ENCODE measurements around the gene CD1B. TPM values are rescaled to one million over a fixed set of nuclear protein-coding genes. Genes with fewer than 3 reads are reported as not detected.
"Not testable (repeated sequence)": the region's sequence is repeated elsewhere in the genome, so short reads cannot be mapped to it uniquely, and the experiment has no call there.

The CD1B gene
- not detected for total RNA-seq
- 0.25 TPM for total RNA-seq (2013)

DNA sequence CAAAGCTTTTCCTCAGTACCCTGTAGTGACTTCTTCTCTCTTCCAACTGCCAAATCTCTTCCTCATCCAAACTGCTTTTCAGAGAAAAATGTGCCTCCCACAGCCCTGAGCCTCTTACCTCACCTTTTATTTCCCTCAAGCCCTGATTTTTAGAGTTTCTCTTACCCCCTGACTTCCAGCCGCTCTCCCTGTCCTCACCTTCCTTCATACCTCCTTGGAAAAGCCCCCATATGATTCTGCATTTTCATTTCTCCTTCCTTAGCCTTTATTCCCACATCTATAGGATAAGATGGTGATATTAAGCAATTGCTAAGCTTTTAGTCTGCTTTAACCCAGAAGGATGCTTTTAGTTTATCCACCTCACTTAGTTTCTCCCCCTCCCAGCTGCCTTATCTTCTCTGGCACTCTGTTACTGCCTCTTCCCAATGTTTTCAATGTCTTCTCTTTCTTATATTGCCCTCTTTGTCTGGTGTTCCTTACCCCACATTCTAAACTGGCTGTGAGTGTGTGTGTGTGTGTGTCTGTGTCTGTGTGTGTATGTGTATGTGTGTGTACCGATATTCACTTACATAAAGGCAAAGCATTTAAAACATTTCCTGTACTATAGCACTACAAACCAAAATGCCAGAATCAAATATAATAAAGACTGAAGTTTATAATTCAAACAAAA, at the start of gene CD1B:
Gene CD1B (minus strand): TSS at position 51 of the 670 bp plus-strand sequence. CDS start 108 bp downstream, outside the sequence.
- TF ChIP-seq, protein P1, sequence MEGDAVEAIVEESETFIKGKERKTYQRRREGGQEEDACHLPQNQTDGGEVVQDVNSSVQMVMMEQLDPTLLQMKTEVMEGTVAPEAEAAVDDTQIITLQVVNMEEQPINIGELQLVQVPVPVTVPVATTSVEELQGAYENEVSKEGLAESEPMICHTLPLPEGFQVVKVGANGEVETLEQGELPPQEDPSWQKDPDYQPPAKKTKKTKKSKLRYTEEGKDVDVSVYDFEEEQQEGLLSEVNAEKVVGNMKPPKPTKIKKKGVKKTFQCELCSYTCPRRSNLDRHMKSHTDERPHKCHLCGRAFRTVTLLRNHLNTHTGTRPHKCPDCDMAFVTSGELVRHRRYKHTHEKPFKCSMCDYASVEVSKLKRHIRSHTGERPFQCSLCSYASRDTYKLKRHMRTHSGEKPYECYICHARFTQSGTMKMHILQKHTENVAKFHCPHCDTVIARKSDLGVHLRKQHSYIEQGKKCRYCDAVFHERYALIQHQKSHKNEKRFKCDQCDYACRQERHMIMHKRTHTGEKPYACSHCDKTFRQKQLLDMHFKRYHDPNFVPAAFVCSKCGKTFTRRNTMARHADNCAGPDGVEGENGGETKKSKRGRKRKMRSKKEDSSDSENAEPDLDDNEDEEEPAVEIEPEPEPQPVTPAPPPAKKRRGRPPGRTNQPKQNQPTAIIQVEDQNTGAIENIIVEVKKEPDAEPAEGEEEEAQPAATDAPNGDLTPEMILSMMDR (IDR thresholded peaks at IDR 0.05), result no peak
- intact Hi-C loops (cut with micrococcal nuclease), result loop anchor here (2.0 kb wide), 1 partner anchor 127 kb away; no protein-coding TSS in a partner anchor
- 93% methylated on average over 1 of the region's 2 CpGs for WGBS (ENCODE audit: insufficient coverage)
- ATAC-seq, result no peak
- Mint-ChIP-seq H3K4me1 (peaks cover 13 to 15% of the 10 kb centered on the region in 2 donors), H3K27ac (no peak within 1 kb of the TSS), H3K27me3 (ENCODE audit: low read depth in 2 of 2) (no peaks in the 10 kb centered on the region), H3K4me3 (no peak within 1 kb of the TSS), H3K36me3 (no peaks in the 10 kb centered on the region), H3K9me3 (no peaks in the 10 kb centered on the region)
- Histone ChIP-seq H3K27me3 (ENCODE audit: control insufficient read depth, insufficient read depth, low read length) (no peaks in the 10 kb centered on the region), H3K4me1 (ENCODE audit: control insufficient read depth, insufficient read depth, low read length) (no peaks in the 10 kb centered on the region), H3K4me3 (ENCODE audit: low read length) (no peak within 1 kb of the TSS), H3K36me3 (ENCODE audit: control insufficient read depth, insufficient read depth, low read length) (no peaks in the 10 kb centered on the region), H3K9me3 (ENCODE audit: control insufficient read depth, insufficient read depth, low read length) (no peaks in the 10 kb centered on the region), H3K27ac (ENCODE audit: low read length) (no peak within 1 kb of the TSS)
- no peak for DNase-seq

DNA sequence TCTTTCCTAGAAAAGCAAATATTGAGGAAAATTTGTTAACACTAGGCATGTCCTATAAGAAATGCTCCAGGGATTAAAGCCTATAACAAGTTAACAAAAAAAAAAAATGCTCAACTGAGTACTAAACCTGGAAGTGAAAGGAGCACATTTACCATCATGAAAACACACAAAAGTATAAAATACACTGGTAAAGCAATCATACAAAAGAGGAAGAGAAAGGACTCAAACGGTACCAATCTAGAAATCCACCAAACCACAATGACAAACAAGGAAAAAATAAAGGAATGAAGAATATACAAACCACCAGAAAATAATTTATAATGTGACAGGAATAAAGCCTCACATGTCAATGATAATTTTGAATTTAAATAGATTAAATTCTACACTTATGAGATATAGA, 43.5 kb upstream of the CD1B start:
- H3K9me3 Mint-ChIP-seq, result peaks cover 8 to 10% of the 10 kb centered on the region in 2 donors
- H3K27me3 Mint-ChIP-seq (ENCODE audit: low read depth in 2 of 2), result peaks cover 37 to 75% of the 10 kb centered on the region in 2 donors
- H3K4me3 Mint-ChIP-seq, result no peak overlapping the region
- Histone ChIP-seq H3K27me3 (ENCODE audit: control insufficient read depth, insufficient read depth, low read length) (peaks cover 30% of the 10 kb centered on the region), H3K27ac (ENCODE audit: low read length) (no peak overlapping the region), H3K4me1 (ENCODE audit: control insufficient read depth, insufficient read depth, low read length) (no peaks in the 10 kb centered on the region), H3K9me3 (ENCODE audit: control insufficient read depth, insufficient read depth, low read length) (peaks cover 17% of the 10 kb centered on the region), H3K4me3 (ENCODE audit: low read length) (no peak overlapping the region), H3K36me3 (ENCODE audit: control insufficient read depth, insufficient read depth, low read length) (no peaks in the 10 kb centered on the region)
- DNase-seq, result no peak
- WGBS (ENCODE audit: insufficient coverage), result no CpG with 5 or more reads among the region's 1 CpG
- no peak for ATAC-seq
- intact Hi-C loops (cut with micrococcal nuclease), result no loop called here
- peaks cover 20% of the 10 kb centered on the region for H3K36me3 Mint-ChIP-seq
- no peaks in the 10 kb centered on the region for H3K4me1 Mint-ChIP-seq
- no peak overlapping the region for H3K27ac Mint-ChIP-seq
- TF ChIP-seq, protein P1 (IDR thresholded peaks at IDR 0.05), result no peak

DNA sequence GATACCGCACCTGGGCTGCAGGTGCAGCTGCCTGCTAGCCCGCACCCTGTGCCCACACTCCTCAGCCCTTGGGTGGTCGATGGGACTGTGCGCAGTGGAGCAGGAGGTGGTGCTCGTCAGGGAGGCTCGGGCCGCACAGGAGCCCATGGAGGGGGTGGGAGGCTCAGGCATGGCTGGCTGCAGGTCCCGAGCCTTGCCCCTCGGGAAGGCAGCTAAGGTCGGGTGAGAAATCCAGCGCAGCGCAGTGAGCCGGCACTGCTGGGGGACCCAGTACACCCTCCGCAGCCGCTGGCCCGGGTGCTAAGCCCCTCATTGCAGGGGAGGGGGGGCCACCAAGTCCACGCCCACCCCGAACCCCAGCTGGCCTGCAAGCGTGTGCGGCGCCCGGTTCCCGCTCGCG, 42.8 kb upstream of the CD1B start:
- H3K9me3 Mint-ChIP-seq; H3K4me3 Mint-ChIP-seq; H3K27ac Mint-ChIP-seq; DNase-seq; H3K4me1 ChIP-seq (ENCODE audit: control insufficient read depth, insufficient read depth, low read length); H3K4me3 ChIP-seq (ENCODE audit: low read length); ATAC-seq; H3K36me3 ChIP-seq (ENCODE audit: control insufficient read depth, insufficient read depth, low read length); H3K27ac ChIP-seq (ENCODE audit: low read length); intact Hi-C loops (cut with micrococcal nuclease); H3K4me1 Mint-ChIP-seq: not testable (repeated sequence)
- H3K36me3 Mint-ChIP-seq, result peaks cover 20% of the 10 kb centered on the region
- H3K27me3 Mint-ChIP-seq (ENCODE audit: low read depth in 2 of 2), result peaks cover 43 to 81% of the 10 kb centered on the region in 2 donors
- peaks cover 34% of the 10 kb centered on the region for H3K27me3 ChIP-seq (ENCODE audit: control insufficient read depth, insufficient read depth, low read length)
- 94% methylated on average over 25 of the region's 25 CpGs for WGBS (ENCODE audit: insufficient coverage)
- peaks cover 17% of the 10 kb centered on the region for H3K9me3 ChIP-seq (ENCODE audit: control insufficient read depth, insufficient read depth, low read length)

DNA sequence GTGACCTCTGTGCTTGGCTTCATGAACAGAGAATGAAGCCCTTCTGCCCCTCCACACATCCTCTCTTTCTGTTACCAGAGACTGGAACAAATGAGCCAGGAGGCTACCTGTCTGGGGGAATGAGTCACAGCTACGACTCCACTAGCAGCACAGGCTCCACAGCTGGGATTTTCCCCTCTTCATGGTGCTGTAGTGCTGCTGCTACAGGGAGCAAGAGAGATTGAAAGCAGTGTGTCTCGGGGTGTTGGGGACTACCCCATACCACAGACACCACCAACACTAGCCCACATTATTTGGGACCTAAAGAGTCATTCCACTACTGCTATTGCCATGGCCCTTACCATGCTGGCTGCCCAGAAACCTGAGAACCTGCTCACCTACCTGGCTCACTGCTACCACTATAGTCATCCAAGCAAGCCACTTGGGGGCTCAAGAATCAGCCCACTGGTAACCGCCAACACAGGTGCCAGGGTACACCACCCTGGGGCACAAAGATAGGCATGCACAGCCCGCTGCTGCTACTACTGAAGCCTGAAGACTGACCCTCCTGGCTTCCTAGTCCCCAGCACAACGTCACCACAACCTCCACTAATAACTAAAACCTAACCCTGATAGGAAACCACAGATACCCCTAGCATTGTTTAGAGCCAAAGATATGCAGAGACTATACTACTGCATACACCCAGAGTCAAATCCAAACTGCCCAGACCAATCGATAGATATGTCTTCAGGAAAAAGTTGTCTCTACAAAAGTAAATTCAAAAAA, 40.0 kb upstream of the CD1B start:
- peaks cover 14% of the 10 kb centered on the region for H3K36me3 Mint-ChIP-seq
- H3K4me3 Mint-ChIP-seq, result no peak overlapping the region
- 70% methylated on average over 6 of the region's 6 CpGs for WGBS (ENCODE audit: insufficient coverage)
- Histone ChIP-seq H3K4me1 (ENCODE audit: control insufficient read depth, insufficient read depth, low read length) (peaks cover 3% of the 10 kb centered on the region), H3K27me3 (ENCODE audit: control insufficient read depth, insufficient read depth, low read length) (peaks cover 39% of the 10 kb centered on the region), H3K36me3 (ENCODE audit: control insufficient read depth, insufficient read depth, low read length) (no peaks in the 10 kb centered on the region), H3K27ac (ENCODE audit: low read length) (no peak overlapping the region), H3K4me3 (ENCODE audit: low read length) (no peak overlapping the region), H3K9me3 (ENCODE audit: control insufficient read depth, insufficient read depth, low read length) (peaks cover 17% of the 10 kb centered on the region)
- intact Hi-C loops (cut with micrococcal nuclease), result no loop called here
- ATAC-seq, result peak in 2 of 3 donors; percentile 10 to 55
- DNase-seq, result no peak
- H3K9me3 Mint-ChIP-seq, result peaks cover 8 to 10% of the 10 kb centered on the region in 2 donors
- peaks cover 8 to 9% of the 10 kb centered on the region in 2 donors for H3K4me1 Mint-ChIP-seq
- H3K27me3 Mint-ChIP-seq (ENCODE audit: low read depth in 2 of 2), result peaks cover 39 to 82% of the 10 kb centered on the region in 2 donors
- TF ChIP-seq, protein P1 (IDR thresholded peaks at IDR 0.05), result no peak
- H3K27ac Mint-ChIP-seq, result no peak overlapping the region

Data from natural killer cell (primary cell).